HUES64 (cell line): ENCODE data around the gene NBEA.
"Not testable (repeated sequence)": the region's sequence is repeated elsewhere in the genome, so short reads cannot be mapped to it uniquely, and the experiment has no call there.

Experiments
- H3K27ac ChIP-seq: 2 replicates; pipeline ENCODE4 v1.7.0; 2013; ENCODE audit warnings: low read depth, low read length, inconsistent platforms
- H3K27me3 ChIP-seq: 2 replicates; pipeline ENCODE4 v1.6.1; 2013; ENCODE audit warnings: mild to moderate bottlenecking, low read length; ENCODE audit not compliant: insufficient read depth
- H3K36me3 ChIP-seq: 2 replicates; pipeline ENCODE4 v1.6.1; 2013; ENCODE audit warnings: mild to moderate bottlenecking, low read length; ENCODE audit not compliant: insufficient read depth
- H3K4me1 ChIP-seq: 2 replicates; pipeline ENCODE4 v1.6.1; 2013; ENCODE audit warnings: mild to moderate bottlenecking, low read length, moderate library complexity; ENCODE audit not compliant: insufficient read depth
- H3K4me3 ChIP-seq: 2 replicates; pipeline ENCODE4 v1.5.1; 2013; ENCODE audit warnings: mild to moderate bottlenecking, low read length, moderate library complexity
- H3K9ac ChIP-seq: 2 replicates; pipeline ENCODE4 v1.6.1; 2013; ENCODE audit warnings: mild to moderate bottlenecking, low read depth, low read length
- H3K9me3 ChIP-seq: 2 replicates; pipeline ENCODE4 v1.6.1; 2013; ENCODE audit warnings: low read depth, low read length; ENCODE audit not compliant: insufficient read depth
- WGBS: fragments of 150-250, 120-280 bp; methylation state at CpG from one replicate; pipeline ENCODE4 v1.1.7; 2013; ENCODE audit warnings: missing lambda C conversion rate; 5-methylcytosine and 5-hydroxymethylcytosine counted together

Gene NBEA

DNA sequence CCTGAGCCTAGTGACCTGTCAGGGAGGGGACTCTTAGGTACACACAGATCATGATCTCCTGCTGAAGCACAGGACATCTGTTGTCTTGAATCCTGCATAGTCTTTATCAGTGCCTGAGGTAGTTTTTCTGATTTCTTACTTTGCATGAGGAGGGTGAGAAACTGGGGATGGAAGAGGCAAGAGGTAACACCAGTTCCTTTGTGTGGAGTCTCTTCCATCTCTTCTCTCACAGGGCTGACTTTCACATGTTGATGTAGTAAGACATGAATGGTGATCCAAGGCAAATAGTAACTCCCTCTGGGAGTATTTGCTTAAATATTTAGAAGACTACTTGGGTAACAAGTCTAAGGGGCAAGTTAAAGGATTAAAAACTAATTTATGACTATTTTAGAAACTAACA lies 9.5 kb downstream of the NBEA start:
- H3K9ac ChIP-seq: no peak overlapping the region
- H3K36me3 ChIP-seq: peaks cover 9% of the 10 kb centered on the region; the same call in 1 of the 2 replicates
- no peak overlapping the region for H3K4me3 ChIP-seq
- H3K27me3 ChIP-seq: no peaks in the 10 kb centered on the region
- peaks cover 29% of the 10 kb centered on the region for H3K4me1 ChIP-seq
- H3K27ac ChIP-seq: peak overlapping the region; percentile 13; the same call in 1 of the 2 replicates
- peaks cover 24% of the 10 kb centered on the region for H3K9me3 ChIP-seq

DNA sequence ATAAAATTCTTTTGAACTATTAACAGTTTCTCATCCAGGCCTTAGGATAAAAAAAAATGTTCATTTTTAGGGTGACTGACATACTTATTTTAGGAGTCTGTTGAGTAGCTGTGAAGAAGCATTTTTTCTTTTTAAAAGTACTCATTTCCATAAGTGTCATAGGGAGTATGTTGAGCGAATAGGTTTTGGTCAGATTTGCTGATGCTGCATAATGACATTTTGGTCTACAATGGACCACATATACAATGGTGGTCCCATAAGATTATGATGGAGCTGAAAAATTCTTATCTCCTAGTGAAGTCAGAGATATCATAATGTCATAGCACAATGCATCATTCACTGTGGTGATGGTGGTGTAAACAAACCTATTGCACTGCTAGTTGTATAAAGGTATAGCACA lies 17.4 kb downstream of the NBEA start:
- Histone ChIP-seq H3K9ac (no peak overlapping the region), H3K4me1 (peaks cover 26% of the 10 kb centered on the region), H3K4me3 (no peak overlapping the region), H3K36me3 (0 out of 2 replicates have a peak, but pooled peaks cover 2% of the 10 kb centered on the region), H3K27ac (no peak overlapping the region), H3K9me3 (peaks cover 4% of the 10 kb centered on the region), H3K27me3 (no peaks in the 10 kb centered on the region)
- 100% methylated on average over 1 of the region's 1 CpG for WGBS

DNA sequence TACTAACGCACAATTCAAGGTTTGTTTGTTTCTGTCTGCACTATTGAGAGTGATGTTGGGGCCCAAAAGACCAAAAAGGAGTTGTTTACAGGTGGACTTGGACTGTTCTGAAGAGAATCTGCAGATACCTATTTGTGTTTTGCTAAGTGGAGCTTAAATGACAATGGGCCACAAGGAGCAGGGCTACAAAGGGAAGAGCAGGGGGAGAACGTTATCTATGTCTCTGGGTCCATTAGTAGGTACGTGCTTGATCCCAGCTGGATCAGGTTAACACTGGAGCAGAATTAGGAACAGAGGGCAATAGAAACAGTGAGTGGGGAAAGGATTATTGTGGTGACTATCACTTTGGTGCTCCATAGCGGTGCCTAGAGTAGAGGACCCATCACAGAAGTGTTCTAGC lies 22.5 kb downstream of the NBEA start:
- WGBS: 82% methylated on average over 4 of the region's 4 CpGs
- H3K4me3 ChIP-seq: no peak overlapping the region
- no peaks in the 10 kb centered on the region for H3K36me3 ChIP-seq
- H3K9me3 ChIP-seq: peaks cover 3% of the 10 kb centered on the region; the same call in 1 of the 2 replicates
- H3K4me1 ChIP-seq: peaks cover 10% of the 10 kb centered on the region
- H3K27ac ChIP-seq: no peak overlapping the region
- no peak overlapping the region for H3K9ac ChIP-seq
- H3K27me3 ChIP-seq: no peaks in the 10 kb centered on the region

DNA sequence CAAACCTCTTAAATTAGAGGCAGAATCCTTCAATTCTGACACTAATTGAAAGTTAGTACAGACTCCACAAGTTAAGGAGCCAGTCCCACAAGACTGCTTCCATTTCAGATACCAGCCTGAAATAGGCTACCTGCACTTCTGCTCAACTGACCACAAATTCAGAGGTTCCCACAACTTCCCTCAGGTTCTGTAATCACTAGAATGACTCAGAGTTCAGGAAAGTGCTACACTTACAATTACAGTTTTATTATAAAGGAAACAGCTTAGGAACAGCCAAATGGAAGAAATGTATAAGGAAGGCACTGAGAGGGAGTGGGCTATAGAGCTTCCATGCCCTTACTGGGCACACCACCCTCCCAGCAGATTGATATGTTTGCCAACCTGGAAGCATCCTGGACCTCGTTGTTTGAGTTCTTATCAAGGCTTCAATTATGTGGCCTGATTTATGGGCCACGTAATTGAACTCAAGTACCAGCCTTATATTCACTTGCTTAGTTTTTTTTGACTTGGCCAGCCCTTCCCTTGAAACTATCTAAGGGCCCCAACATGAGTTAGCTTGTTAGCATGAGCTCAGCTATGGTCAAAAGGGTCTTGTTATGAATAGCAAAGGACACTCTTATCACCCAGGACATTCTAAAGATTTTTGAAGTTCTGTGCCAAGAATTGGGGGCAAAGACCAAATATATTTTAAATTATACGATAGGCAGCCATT lies 25.9 kb downstream of the NBEA start:
- Histone ChIP-seq H3K9ac (no peak overlapping the region), H3K36me3 (no peaks in the 10 kb centered on the region; the same call in 1 of the 2 replicates), H3K4me1 (0 out of 2 replicates have a peak, but pooled peaks cover 7% of the 10 kb centered on the region), H3K27ac (no peak overlapping the region), H3K9me3 (peaks cover 9% of the 10 kb centered on the region; the same call in 1 of the 2 replicates), H3K4me3 (no peak overlapping the region), H3K27me3 (no peaks in the 10 kb centered on the region)
- WGBS: 96% methylated on average over 3 of the region's 3 CpGs

DNA sequence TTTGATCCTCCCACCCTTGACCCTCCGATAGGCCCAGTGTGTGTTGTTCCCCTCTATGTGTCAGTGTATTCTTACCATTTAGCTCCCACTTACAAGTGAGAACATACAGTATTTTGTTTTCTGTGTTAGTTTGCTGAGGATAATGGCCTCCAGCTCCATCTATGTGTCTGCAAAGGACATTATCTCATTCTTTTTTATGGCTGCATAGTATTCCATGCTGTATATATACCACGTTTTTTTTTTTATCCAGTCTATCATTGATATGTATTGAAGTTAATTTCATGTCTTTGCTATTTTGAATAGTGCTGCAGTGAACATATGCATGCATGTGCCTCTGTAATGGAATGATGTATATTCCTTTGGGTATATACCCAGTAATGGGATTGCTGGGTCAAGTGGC lies 27.5 kb downstream of the NBEA start:
- not testable (repeated sequence) for H3K9ac ChIP-seq, H3K4me3 ChIP-seq, H3K9me3 ChIP-seq, H3K27ac ChIP-seq, H3K36me3 ChIP-seq, H3K4me1 ChIP-seq, H3K27me3 ChIP-seq
- WGBS: no CpG with 5 or more reads among the region's 2 CpGs

DNA sequence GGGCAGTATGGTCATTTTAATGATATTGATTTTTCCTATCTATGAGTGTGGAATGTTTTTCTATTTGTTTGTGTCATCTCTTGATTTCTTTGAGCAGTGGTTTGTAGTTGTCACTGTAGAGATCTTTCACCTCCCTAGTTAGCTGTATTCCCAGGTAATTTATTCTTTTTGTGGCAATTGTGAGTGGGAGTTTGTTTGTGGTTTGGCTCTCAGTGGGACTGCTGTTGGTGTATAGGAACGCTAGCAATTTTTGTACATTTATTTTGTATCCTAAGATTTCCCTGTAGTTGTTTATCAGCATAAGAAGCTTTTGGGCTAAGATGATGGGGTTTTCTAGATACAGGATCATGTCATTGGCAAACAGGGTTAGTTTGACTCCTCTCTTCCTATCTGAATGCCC lies 28.9 kb downstream of the NBEA start:
- H3K9ac ChIP-seq: no peak overlapping the region
- no peaks in the 10 kb centered on the region for H3K27me3 ChIP-seq
- no peak overlapping the region for H3K27ac ChIP-seq
- H3K4me1 ChIP-seq: no peaks in the 10 kb centered on the region
- no peak overlapping the region for H3K4me3 ChIP-seq
- peaks cover 2% of the 10 kb centered on the region for H3K36me3 ChIP-seq
- H3K9me3 ChIP-seq: peaks cover 9% of the 10 kb centered on the region; the same call in 1 of the 2 replicates
- WGBS: 62% methylated on average over 1 of the region's 1 CpG

DNA sequence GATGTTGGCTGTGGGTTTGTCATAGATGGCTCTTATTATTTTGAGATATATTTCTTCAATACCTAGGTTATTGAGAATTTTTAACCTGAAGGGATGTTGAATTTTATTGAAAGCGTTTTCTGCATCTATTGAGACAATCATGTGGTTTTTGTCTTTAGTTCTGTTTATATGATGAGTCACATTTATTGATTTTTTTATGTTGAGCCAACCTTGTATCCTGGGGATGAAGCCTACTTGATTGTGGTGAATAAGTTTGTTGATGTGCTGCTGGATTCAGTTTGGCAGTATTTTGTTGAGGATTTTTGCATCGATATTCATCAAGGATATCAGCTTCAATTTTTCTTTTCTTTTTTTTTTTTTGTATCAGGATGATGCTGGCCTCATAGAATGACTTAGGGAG lies 29.4 kb downstream of the NBEA start:
- Histone ChIP-seq H3K4me1 (no peaks in the 10 kb centered on the region), H3K27me3 (no peaks in the 10 kb centered on the region), H3K36me3 (peaks cover 2% of the 10 kb centered on the region), H3K9ac (no peak overlapping the region), H3K27ac (no peak overlapping the region), H3K9me3 (peaks cover 9% of the 10 kb centered on the region; the same call in 1 of the 2 replicates), H3K4me3 (no peak overlapping the region)
- WGBS: 98% methylated on average over 1 of the region's 2 CpGs

DNA sequence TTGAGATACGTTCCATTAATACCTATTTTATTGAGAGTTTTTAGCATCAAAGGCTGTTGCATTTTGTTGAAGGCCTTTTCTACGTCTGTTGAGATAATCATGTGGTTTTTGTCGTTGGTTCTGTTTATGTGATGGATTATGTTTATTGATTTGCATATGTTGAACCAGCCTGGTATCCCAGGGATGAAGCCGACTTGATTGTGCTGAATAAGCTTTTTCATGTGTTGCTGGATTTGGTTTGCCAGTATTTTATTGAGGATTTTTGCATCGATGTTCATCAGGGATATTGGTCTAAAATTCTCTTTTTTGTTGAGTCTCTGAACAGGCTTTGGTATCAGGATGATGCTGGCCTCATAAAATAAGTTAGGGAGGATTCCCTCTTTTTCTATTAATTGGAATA lies 43.1 kb downstream of the NBEA start:
- H3K4me3 ChIP-seq: not testable (repeated sequence)
- 87% methylated on average over 4 of the region's 5 CpGs for WGBS

DNA sequence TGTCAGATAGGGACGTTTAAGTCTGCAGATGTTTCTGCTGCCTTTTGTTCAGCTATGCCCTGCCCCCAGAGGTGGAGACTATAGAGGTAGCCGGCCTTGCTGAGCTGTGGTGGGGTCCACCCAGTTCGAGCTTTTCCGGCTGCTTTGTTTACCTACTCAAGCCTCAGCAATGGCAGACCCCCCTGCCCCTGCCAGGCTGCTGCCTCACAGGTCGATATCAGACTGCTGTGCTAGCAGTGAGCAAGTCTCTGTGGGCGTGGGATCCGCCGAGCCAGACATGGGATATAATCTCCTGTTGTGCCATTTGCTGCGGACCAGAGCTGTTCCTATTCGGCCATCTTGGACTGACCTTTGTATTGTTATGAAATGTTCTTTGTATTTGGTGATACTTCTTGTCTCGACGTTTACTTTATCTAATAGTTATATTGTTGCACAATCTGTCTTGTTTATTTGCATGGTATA lies 46.3 kb downstream of the NBEA start:
- H3K27me3 ChIP-seq: no peaks in the 10 kb centered on the region
- no peak overlapping the region for H3K27ac ChIP-seq
- no peaks in the 10 kb centered on the region for H3K4me1 ChIP-seq
- WGBS: 96% methylated on average over 10 of the region's 12 CpGs
- H3K4me3 ChIP-seq: 0 out of 2 replicates have a peak overlapping the region, but pooled peaks have one; percentile 10
- H3K36me3 ChIP-seq: peaks cover 10% of the 10 kb centered on the region
- H3K9me3 ChIP-seq: peaks cover 40% of the 10 kb centered on the region
- H3K9ac ChIP-seq: no peak overlapping the region

More for the DNA sequence above, 43.1 kb downstream of the NBEA start:
- H3K9ac ChIP-seq, H3K27me3 ChIP-seq, H3K4me1 ChIP-seq, H3K36me3 ChIP-seq, H3K27ac ChIP-seq: not testable (repeated sequence)
- H3K9me3 ChIP-seq: peaks cover 31% of the 10 kb centered on the region

DNA sequence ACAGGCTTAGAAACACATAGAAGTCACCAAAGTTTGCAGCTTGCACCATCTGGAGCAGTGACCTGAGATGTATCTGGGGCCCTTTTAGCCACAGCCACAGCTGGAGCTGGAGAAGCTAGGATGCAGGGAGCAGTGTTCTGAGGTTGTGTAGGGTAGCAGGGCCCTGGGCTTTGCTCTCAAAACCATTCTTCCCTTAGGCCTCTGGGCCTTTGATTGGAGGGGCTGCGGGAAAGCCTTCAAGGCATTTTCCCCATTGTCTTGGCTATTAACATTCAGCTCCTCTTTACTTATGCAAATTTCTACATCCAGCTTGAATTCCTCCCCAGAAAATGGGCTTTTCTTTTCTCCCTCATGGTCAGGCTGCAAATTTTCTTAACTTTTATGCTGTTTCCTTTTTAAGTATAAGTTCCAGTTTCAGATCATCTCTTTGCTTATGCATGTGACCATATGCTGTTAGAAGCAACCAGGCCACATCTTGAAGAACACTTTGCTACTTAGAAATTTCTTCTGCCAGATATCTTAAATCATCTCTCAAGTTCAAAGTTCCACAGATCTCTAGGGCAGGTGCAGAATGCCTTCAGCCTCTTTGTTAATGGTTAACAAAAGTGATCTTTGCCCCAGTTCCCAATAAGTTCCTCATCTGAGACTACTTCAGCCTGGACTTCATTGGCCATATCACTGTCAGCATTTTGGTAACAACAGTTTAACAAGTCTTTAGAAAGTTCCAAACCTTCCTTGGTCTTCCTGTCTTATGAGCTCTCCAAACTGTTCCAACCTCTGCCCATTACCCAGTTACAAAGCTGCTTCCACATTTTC lies 48.5 kb downstream of the NBEA start:
- WGBS: 80% methylated on average over 1 of the region's 1 CpG
- peak overlapping the region; percentile 80; the same call in 1 of the 2 replicates for H3K27ac ChIP-seq
- no peak overlapping the region for H3K4me3 ChIP-seq
- H3K9ac ChIP-seq: no peak overlapping the region
- peaks cover 10% of the 10 kb centered on the region for H3K36me3 ChIP-seq
- H3K4me1 ChIP-seq: no peaks in the 10 kb centered on the region
- H3K9me3 ChIP-seq: peaks cover 40% of the 10 kb centered on the region
- H3K27me3 ChIP-seq: no peaks in the 10 kb centered on the region

DNA sequence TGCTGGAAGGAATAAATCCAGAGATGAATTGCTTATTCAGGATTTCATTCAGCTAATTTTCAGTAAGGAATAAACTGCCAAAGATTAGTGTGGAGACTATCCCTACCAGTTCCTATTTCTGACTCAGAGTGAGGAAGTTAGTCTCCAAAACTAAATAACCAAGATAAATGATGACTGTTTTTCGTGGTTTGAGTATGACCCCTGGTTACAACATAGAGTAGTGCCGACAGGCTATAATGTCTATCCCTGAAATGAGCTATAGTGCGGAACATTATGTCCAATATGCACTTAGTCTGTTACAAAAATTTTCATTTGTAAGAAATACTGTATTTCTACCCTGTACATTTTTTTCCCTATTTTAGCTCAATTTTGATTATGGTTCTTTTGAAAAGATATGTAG lies 51.4 kb downstream of the NBEA start:
- Histone ChIP-seq H3K4me3 (no peak overlapping the region), H3K27ac (no peak overlapping the region), H3K9me3 (peaks cover 37% of the 10 kb centered on the region), H3K4me1 (no peaks in the 10 kb centered on the region), H3K9ac (no peak overlapping the region), H3K36me3 (peaks cover 12% of the 10 kb centered on the region), H3K27me3 (no peaks in the 10 kb centered on the region)
- WGBS: 100% methylated on average over 3 of the region's 3 CpGs
